ENCODE data around the gene POLR2E. TPM values are rescaled to one million over a fixed set of nuclear protein-coding genes. Genes with fewer than 3 reads are reported as not detected.

The POLR2E gene
- polyA plus RNA-seq = 100 to 1,000 TPM; 182 to 288 (median 237) TPM

DNA sequence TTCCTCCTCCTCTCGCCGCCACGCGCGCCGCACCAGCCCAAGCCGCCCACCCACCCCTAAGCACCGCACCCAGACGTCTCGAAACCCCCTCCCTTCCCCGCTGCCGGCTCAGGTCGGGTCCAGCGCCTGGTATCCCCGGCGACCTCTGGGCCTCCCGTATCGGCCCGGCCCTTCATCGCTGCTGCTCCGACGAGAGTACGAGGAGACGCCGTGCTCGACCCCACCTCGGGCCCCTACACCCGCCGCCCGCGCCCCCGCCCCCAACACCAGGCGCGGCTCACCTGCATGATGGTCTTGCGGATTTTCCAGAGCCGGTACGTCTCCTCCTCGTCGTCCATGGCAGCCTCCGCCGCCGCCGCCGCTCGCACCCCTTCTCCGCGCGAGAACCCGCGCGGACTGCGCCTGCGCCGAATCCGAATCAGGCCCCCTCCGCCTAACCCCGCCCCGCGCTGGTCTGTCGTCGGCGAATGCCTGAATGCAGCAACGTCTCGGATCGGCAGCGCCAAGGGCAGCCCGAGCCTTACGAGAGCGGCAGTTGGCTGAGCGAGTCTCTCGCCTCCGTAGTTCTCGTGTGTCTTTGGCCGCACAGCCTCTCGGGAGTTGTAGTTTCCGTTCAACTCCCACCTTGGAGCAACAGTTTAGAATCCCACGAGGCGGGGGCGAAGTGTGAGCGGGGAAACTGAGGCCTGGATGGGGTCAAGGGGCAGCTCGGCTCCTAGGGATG, at the start of gene POLR2E:
TSS of gene POLR2E (minus strand) at position 398 of the 724 bp plus-strand sequence. CDS start at position 338, 60 bp downstream.
- H3K4me3 Mint-ChIP-seq = peak within 1 kb of the TSS; percentile 85 to 93 (median 89)
- no peaks in the 10 kb centered on the region for H3K36me3 Mint-ChIP-seq
- no peaks in the 10 kb centered on the region for H3K9me3 Mint-ChIP-seq
- peak within 1 kb of the TSS; percentile 81 to 93 (median 88) for H3K27ac Mint-ChIP-seq
- peaks cover 0 to 8% (median 2%) of the 10 kb centered on the region in 3 donors for H3K27me3 Mint-ChIP-seq (ENCODE audit: low read depth in 3 of 3)
- peak; percentile 98 to 99 (median 98) for DNase-seq
- peaks cover 32 to 40% of the 10 kb centered on the region in 2 donors for H3K4me1 Mint-ChIP-seq

DNA sequence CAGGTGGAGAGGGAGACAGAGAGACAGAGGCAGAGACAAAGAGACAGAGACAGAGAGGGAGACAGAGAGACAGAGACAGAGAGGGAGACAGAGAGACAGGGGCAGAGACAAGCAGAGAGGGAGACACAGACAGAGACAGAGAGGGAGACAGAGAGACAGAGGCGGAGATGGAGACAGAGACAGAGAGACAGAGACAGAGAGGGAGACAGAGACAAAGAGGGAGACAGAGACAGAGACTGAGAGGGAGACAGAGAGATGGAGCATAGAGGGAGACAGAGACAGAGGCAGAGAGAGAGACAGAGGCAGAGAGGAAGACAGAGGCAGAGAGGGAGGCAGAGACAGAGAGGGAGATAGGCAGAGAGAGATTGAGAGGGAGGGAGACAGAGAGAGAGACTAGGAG, 49.6 kb upstream of the POLR2E start:
- no peak for DNase-seq
- Mint-ChIP-seq H3K9me3 (no peaks in the 10 kb centered on the region), H3K36me3 (peaks cover 11 to 20% (median 18%) of the 10 kb centered on the region in 3 donors), H3K27ac (peak overlapping the region; percentile 52 to 90 (median 69)), H3K4me3 (no peak overlapping the region), H3K4me1 (peaks cover 4 to 6% of the 10 kb centered on the region in 2 donors), H3K27me3 (ENCODE audit: low read depth in 3 of 3) (peaks cover 0 to 2% (median 0%) of the 10 kb centered on the region in 3 donors)

DNA sequence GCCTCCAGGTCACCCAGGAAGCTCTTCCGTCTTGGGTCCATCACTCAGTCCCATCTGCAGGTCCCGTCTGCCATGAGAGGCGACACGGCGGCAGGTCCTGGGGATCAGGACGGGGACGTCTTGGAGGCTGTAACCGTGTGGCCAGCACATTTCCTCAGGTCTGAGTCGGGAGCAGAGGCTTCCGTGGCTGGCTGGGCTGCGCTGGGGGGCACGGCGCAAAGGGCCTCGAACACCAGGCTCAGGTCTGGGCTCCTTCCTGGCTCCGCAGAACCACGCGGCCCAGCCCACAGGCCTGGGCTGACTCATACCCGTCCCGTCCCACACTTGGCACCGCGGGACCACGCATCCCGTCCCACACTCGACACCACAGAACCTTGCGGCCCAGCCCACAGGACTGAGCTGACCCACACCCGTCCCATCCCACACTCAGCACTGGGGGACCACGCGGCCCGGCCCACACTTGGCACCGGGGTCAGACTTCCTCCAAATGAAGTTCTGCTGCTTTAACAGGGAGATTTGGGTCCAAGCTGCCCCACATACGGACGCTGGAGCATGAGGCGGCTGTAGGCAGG, 48.7 kb upstream of the POLR2E start:
- Mint-ChIP-seq H3K4me3 (no peak overlapping the region), H3K27me3 (ENCODE audit: low read depth in 3 of 3) (peaks cover 0 to 2% (median 0%) of the 10 kb centered on the region in 3 donors), H3K9me3 (no peaks in the 10 kb centered on the region), H3K27ac (no peak overlapping the region), H3K4me1 (peaks cover 6% of the 10 kb centered on the region in 2 donors), H3K36me3 (peaks cover 11 to 20% (median 18%) of the 10 kb centered on the region in 3 donors)
- no peak for DNase-seq

DNA sequence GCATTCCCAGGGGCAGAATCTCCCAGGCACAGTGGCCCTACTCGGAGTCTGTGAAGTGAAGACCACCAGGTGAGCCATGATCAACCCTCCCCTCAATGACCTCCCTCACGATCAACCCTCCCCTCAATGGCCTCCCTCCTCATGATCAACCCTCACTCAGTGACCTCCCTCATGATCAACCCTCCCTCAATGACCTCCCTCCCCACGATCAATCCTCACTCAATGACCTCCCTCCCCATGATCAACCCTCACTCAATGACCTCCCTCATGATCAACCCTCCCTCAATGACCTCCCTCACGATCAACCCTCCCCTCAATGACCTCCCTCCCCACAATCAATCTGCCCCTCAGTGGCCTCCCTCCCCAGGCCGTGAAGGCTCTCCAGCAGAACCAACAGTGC, 46.8 kb upstream of the POLR2E start:
- Mint-ChIP-seq H3K27me3 (ENCODE audit: low read depth in 3 of 3) (peaks cover 0 to 2% (median 0%) of the 10 kb centered on the region in 3 donors), H3K27ac (peak overlapping the region in 1 of 6 donors; percentile 2), H3K9me3 (no peaks in the 10 kb centered on the region), H3K4me1 (peaks cover 6 to 9% of the 10 kb centered on the region in 2 donors), H3K36me3 (peaks cover 11 to 20% (median 18%) of the 10 kb centered on the region in 3 donors), H3K4me3 (no peak overlapping the region)
- no peak for DNase-seq

DNA sequence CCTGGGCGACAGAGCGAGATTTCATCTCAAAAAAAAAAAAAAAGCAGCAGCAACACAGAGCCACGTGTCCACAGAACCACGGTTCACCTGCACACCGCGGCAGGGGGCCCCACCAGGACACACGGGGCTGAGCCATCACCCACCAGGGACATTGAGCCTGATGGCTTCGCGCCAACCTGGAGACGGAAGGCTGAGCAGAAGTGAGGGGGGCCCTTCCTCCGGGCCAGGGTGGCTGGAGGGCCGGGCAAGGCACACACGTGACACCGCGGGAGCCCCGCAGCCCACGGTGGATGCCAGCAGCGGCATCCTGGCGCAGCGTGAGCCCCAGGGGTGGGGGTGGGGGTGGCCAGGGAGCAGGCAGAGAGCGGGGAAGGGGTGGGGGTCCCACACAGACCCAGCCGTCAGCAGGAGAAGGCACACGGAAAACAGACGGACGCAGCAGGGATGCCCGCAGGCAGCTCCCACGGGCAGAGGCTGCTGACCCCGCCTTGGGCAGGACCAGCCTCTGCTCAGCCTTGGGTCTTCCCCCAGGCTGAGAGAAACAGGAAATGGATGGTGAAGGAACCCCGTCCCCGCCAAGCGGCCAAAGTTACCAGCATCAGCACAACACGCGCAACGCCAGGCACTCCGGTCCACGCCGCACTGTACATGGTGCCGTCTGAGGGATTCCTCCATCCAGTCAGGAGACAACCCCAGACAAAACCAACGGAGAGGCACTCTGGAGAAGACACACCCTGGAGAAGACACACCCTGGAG, 45.3 kb upstream of the POLR2E start:
- Mint-ChIP-seq H3K4me1 (peaks cover 14 to 18% of the 10 kb centered on the region in 2 donors), H3K27me3 (ENCODE audit: low read depth in 3 of 3) (peaks cover 0 to 2% (median 0%) of the 10 kb centered on the region in 3 donors), H3K4me3 (no peak overlapping the region), H3K36me3 (peaks cover 11 to 20% (median 18%) of the 10 kb centered on the region in 3 donors), H3K27ac (no peak overlapping the region), H3K9me3 (no peaks in the 10 kb centered on the region)
- DNase-seq = no peak

DNA sequence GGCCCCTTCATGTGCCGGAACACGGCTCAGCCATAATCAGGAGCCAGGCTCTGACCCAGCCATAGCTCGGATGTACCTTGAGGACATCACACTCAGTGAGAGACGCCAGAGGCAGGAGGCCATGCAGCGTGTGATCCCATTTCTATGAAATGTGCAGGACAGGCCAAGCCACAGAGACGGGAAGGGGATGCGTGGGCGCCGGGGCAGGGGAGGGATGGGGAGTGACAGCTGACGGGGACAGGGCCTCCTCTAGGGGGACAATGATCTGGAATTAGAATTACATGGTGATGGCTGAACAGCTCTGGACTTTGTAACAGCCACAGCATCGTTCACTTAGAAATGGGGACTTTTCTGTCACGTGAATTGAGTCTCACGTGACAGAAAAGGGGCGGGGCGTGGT, 44.0 kb upstream of the POLR2E start:
- Mint-ChIP-seq H3K27me3 (ENCODE audit: low read depth in 3 of 3) (no peaks in the 10 kb centered on the region), H3K4me1 (peaks cover 18 to 20% of the 10 kb centered on the region in 2 donors), H3K36me3 (peaks cover 5 to 12% (median 10%) of the 10 kb centered on the region in 3 donors), H3K9me3 (no peaks in the 10 kb centered on the region), H3K4me3 (no peak overlapping the region), H3K27ac (peak overlapping the region in 3 of 6 donors; percentile 26 to 69 (median 26))
- no peak for DNase-seq

DNA sequence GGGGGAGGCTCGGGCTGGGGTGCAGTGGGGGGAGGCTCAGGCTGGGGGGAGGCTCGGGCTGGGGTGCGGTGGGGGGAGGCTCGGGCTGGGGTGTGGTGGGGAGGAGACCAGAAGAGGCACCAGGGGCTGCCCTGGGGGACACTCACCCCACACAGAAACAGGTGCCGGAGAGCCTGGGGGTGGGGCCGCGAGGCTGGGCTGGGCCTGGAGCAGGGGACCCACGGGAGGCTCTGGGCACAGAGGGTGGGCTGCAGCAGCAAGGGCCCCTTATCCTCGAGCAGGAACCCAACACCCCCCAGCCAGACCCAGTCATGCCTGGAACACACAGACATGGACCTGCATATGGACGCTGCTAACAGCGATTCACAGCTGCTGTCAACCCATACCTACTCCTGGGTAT, 42.9 kb upstream of the POLR2E start:
- H3K9me3 Mint-ChIP-seq = peaks cover 0 to 1% (median 0%) of the 10 kb centered on the region in 6 donors
- H3K27ac Mint-ChIP-seq = peak overlapping the region in 1 of 6 donors; percentile 29
- DNase-seq = no peak
- H3K4me1 Mint-ChIP-seq = peaks cover 26 to 29% of the 10 kb centered on the region in 2 donors
- peaks cover 5 to 7% (median 6%) of the 10 kb centered on the region in 3 donors for H3K27me3 Mint-ChIP-seq (ENCODE audit: low read depth in 3 of 3)
- peaks cover 5 to 7% (median 7%) of the 10 kb centered on the region in 3 donors for H3K36me3 Mint-ChIP-seq
- H3K4me3 Mint-ChIP-seq = no peak overlapping the region

DNA sequence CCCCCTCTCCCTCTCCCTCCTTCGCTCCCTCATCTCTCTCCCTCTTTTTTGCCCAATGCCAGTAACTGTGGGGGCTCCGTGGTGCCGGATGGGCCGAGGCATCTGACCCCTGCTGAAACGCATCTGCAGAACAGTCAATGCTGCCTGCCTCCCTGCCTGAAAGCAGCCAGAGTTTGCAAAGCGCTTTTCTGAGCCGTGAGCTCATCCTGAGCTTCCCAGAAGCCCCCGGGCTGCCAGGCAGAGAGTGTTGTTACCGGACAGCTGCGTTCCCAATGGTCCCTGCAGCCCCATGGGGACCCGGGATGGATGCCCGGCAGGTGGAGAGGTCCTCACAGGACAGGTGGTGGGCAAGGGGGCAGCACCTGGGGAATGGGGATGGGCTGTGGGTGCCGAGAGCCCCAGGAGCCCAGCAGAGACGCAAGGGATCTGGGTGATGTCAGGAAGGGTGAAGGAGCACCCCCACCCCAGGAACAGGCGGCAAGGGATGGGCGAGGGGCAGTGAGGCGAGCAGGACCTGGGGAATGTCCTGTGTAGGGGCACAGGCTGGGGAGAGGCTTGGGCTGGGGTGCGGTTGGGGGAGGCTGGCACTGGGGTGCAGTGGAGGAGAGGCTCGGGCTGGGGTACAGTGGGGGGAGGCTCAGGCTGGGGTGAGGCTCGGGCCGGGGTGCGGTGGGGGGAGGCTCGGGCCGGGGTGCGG, 41.6 kb upstream of the POLR2E start:
- DNase-seq = no peak
- H3K27me3 Mint-ChIP-seq (ENCODE audit: low read depth in 3 of 3) = peaks cover 12 to 15% (median 13%) of the 10 kb centered on the region in 3 donors
- peak overlapping the region in 4 of 6 donors; percentile 74 to 86 (median 82) for H3K27ac Mint-ChIP-seq
- H3K4me3 Mint-ChIP-seq = peak overlapping the region in 2 of 5 donors; percentile 51 to 53
- peaks cover 29 to 31% of the 10 kb centered on the region in 2 donors for H3K4me1 Mint-ChIP-seq
- peaks cover 0 to 1% (median 0%) of the 10 kb centered on the region in 6 donors for H3K9me3 Mint-ChIP-seq
- H3K36me3 Mint-ChIP-seq = peaks cover 0 to under 1% (median under 1%) of the 10 kb centered on the region in 3 donors

DNA sequence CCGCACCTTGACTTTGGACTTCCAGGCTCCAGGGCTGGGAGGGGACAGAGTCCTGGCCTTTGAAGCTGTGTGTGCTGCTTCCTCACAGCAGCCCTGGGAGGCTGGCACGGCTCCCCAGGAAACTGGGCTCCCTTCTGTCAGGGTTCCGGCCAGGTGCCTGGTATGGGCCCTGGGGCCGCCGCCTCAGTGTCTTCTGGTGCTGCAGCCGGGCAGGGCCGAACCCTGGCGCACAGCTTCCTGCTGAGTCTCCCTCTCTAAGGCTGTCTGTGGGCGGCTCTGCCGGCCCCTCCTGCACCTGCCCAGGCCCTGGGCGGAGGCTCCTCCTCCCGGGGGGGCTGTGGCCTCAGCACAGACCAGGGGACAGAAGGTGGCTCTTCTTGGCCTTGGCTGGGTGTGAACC, 41.0 kb upstream of the POLR2E start:
- Mint-ChIP-seq H3K27ac (peak overlapping the region in 4 of 6 donors; percentile 74 to 86 (median 82)), H3K4me3 (peak overlapping the region in 1 of 5 donors; percentile 53), H3K27me3 (ENCODE audit: low read depth in 3 of 3) (peaks cover 12 to 15% (median 13%) of the 10 kb centered on the region in 3 donors), H3K9me3 (peaks cover 0 to 1% (median 0%) of the 10 kb centered on the region in 6 donors), H3K4me1 (peaks cover 29 to 34% of the 10 kb centered on the region in 2 donors), H3K36me3 (no peaks in the 10 kb centered on the region)
- DNase-seq = peak; percentile 25 to 46 (median 37)

DNA sequence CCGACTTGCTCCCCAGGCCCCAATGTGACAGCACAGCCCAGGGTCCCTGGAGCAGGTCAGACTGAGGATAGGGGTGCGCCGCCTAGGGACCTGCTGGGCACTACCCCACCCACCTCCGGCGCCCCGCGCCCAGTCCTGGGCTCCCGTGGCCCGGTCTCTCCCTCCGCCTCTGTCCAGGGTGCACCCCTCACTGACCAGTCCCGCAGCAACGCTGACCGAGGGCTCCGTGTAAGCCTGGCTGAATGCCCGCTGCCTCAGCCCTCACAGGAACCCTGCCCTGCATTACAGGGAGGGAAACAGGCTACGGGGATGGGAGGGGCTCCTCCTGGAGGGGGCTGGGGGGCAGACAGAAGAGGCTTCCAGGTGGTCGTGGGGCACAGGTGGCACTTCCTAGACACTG, 40.3 kb upstream of the POLR2E start:
- no peak for DNase-seq
- Mint-ChIP-seq H3K27me3 (ENCODE audit: low read depth in 3 of 3) (peaks cover 12 to 16% (median 13%) of the 10 kb centered on the region in 3 donors), H3K27ac (peak overlapping the region in 4 of 6 donors; percentile 57 to 71 (median 66)), H3K9me3 (peaks cover 0 to 1% (median 0%) of the 10 kb centered on the region in 6 donors), H3K36me3 (no peaks in the 10 kb centered on the region), H3K4me1 (peaks cover 34 to 42% of the 10 kb centered on the region in 2 donors), H3K4me3 (peak overlapping the region in 2 of 5 donors; percentile 9 to 23)

DNA sequence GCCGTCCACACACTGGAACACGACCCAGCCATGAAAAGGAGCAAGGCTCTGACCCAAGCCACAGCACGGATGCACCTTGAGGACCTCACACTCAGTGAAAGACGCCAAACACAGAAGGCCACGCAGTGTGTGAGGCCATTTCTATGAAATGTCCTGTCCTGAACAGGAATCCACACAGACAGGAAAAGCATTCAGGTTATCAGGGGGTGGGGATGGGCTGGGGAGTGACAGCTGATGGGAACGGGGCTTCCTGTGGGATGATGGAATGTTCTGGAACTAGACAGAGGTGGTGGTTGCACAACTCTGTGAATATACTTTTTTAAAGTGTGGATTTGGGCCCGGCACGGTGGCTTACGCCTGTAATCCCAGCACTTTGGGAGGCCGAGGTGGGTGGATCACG, 39.3 kb upstream of the POLR2E start:
- peak overlapping the region; percentile 68 to 94 (median 89) for H3K27ac Mint-ChIP-seq
- peaks cover 0 to 1% (median 0%) of the 10 kb centered on the region in 6 donors for H3K9me3 Mint-ChIP-seq
- DNase-seq = no peak
- H3K4me3 Mint-ChIP-seq = peak overlapping the region in 1 of 5 donors; percentile 35
- peaks cover 41 to 51% of the 10 kb centered on the region in 2 donors for H3K4me1 Mint-ChIP-seq
- no peaks in the 10 kb centered on the region for H3K36me3 Mint-ChIP-seq
- H3K27me3 Mint-ChIP-seq (ENCODE audit: low read depth in 3 of 3) = peaks cover 12 to 21% (median 13%) of the 10 kb centered on the region in 3 donors

DNA sequence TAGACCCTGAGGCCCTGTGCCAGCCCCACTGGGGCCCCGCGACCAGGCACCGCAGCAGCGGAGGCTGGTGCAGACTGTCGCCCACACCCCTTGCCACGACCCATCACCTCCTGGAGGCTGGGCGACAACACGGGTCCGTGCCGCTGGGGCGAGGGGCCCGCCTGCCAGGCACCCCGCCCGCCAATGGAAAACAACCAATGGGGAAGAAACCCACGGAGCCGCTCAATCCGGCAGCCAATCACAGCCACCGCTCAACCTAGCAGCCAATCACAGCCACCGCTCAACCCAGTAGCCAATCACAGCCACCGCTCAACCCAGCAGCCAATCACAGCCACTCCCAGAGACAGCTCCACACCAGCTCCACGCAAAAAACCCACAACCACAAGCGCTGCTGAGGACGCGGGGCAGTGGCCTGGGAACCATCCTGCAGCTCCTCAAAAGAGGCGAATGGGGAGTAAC, 38.3 kb upstream of the POLR2E start:
- H3K4me3 Mint-ChIP-seq = peak overlapping the region; percentile 71 to 85 (median 82)
- H3K27me3 Mint-ChIP-seq (ENCODE audit: low read depth in 3 of 3) = peaks cover 12 to 21% (median 13%) of the 10 kb centered on the region in 3 donors
- H3K9me3 Mint-ChIP-seq = peaks cover 0 to 1% (median 0%) of the 10 kb centered on the region in 6 donors
- peak; percentile 83 to 93 (median 85) for DNase-seq
- peaks cover 41 to 48% of the 10 kb centered on the region in 2 donors for H3K4me1 Mint-ChIP-seq
- H3K27ac Mint-ChIP-seq = peak overlapping the region; percentile 86 to 95 (median 92)
- no peaks in the 10 kb centered on the region for H3K36me3 Mint-ChIP-seq

Data from immature natural killer cell (primary cell).